NCI-H526 (cell line): ENCODE data around the gene ISYNA1.

Experiments
- DNase-seq, 2 experiments: peaks; one replicate each; lab custom pipeline; 2025; lab: John Stamatoyannopoulos, UW

The ISYNA1 gene

DNA sequence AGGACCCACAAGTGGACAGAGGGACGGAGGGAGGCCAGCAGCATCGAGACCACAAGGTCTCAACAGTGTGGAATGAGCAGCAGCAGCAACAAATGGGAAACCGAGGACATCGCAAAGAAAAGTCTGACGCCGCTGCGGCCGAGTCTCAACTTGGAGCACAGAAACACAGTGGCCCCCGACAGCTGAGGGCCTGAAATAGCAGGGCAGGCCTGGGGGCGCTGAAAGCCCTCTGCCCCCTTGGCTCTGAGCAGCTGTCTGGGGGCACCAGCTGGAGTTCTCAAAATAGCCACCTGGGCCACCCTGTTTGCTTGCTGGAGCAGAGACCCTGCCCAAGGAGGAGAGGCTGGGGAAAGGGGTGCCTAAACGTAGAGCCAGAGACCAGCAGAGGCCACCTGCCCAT is 5.9 kb upstream of the ISYNA1 start:
- DNase-seq, result no peak

DNA sequence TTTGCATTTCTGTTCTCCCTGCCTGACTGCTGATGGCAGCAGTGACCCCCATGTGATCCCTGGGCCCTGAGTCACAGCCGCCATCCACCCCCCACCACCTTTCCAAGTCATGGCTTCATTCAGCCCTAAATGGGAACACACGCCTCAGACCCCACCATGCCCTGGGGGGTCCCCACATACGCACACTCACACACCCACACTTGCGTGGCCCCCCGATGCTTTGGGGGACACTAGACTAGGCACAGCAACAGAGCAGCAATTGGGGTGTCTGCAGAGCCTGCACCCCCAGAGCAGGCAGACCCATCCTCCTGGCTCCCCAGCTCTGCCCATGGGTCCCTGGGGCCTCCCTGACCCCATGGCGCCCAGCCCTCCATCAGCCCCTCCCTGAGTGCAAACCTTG is 5.5 kb upstream of the ISYNA1 start:
- no peak for DNase-seq

DNA sequence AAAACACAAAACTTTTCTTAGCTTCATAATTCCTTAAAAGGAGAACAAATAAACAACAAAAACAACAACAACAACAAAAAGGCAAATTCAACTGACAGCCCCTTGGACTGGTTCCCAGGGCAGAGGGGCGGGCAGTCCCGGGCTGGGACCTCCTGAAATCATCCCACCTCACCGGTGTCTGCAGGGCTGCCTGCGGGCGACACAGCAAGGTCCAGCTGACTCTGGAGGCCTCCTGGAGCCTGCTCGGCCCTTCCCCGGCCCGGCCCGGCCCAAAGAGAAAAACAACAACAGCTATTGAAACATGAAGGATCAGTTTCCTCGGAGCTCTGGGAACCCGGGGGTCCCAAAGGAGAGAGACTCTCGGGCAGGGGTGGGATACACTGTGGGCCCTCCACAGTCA is 5.0 kb upstream of the ISYNA1 start:
- no peak for DNase-seq

DNA sequence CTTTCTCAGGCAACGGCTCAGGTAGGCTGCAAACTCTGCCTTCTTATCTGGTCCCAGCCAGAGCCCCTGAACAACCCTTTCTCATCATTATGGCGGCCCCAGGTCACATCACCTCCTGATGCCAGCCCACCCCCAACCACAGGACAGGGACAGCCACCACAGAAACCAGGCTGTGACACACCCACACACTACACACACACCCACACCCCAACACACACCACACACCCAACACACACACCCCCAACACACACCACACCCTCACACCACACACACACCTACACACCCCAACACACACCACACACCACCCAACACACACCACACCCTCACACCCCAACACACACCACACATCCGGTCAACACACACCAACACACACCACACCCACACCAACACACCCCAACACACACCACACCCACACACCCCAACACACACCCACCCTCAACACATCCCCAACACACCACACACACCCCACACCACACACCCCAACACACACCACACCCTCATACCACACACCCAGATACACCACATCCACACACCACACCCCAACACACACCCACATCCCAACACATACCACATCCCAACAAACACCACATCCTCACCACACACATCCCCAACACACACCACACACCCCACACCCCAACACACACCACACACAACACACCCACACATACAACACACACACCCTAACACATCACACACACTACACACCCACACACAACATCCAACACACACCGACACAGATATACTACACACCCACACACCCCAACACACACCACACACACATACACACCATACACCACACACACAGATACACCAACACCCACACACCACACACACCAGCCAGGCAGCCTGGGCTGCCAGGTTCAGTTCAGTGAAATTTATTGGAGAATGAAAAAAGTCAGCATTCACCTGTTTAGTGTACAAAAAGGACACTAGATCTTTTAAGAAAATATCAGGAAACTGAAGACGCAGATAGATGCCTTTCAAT is 4.2 kb upstream of the ISYNA1 start:
- DNase-seq, result no peak

DNA sequence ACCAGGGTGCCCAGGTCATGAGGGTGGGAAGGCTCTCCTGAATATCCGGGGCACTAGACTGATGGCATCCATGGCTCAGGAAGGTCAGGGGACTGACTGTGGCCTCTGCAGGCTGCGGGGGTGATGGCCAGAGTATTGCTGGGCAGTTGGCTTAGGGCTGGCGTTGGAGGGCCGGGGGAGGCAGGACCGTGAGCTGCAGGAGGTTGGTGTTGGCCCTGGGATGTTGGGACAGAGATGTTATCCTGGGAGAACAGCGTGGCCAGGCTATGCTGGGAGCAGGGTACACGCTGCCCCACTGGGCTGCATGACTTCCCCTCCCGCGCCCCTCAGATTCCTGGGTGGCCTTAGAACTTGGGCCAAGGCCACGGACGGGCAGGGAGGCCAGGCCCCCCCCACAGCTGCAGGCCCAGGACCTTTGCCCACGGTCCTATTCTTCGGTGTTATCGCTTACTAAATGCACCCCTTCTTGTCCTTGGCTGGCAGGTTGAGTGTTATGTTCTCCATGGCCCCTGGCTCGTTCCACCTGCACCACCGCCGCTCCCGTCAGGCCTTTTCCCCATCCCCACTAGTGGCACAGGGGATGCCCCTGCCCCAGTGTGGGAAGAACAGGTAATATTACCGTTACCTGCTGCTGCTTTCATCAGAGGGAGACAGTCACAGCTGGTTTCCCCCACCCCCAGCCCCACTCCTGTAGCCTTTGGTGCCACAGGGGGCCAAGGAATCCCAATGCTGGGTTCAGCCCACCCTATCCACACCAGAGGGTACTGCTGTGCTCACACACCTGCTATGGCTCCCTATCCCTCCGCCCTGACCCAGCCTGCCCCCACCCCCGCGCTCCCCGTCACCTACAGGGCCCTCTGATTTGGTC is 3.2 kb upstream of the ISYNA1 start:
- DNase-seq, result no peak

DNA sequence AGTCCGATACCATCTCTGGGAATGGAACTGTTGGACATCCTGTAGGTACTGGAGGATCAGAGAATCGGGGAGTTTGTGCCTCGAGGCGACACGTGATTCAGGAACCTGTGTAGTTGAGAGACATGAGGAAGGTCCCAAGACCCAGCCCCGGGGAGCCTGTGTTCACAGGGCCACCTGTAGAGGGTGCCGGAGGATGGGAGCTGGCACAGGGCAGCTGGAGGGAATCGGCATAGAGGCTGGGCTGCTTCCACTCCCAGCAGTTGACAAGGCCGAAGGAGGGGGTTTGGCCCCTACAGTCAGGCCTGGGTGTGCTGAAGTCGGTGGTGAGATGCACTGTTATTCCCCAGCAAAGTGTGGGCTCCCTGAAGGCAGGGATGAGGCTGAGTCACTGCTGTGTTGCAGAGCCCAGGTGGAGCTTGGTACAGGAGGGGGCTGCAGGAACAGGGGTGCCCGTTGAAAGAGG is 2.5 kb upstream of the ISYNA1 start:
- DNase-seq, result peak in 1 of 2 experiments; percentile 55

DNA sequence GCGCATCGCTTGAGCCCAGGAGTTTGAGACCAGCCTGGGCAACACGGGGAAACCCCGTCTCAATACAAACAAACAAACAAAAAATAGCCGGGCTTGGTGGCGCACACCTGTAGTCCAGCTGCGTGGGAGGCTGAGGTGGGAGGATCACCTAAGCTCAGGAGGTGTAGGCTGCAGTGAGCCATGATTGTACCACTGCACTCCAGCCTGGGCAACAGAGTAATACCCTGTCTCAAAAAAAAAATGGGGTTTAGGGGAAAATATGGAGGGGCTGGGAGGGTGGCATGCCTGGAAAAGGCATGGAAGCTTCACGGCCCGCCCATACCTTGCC is 1.9 kb upstream of the ISYNA1 start:
- no peak for DNase-seq

DNA sequence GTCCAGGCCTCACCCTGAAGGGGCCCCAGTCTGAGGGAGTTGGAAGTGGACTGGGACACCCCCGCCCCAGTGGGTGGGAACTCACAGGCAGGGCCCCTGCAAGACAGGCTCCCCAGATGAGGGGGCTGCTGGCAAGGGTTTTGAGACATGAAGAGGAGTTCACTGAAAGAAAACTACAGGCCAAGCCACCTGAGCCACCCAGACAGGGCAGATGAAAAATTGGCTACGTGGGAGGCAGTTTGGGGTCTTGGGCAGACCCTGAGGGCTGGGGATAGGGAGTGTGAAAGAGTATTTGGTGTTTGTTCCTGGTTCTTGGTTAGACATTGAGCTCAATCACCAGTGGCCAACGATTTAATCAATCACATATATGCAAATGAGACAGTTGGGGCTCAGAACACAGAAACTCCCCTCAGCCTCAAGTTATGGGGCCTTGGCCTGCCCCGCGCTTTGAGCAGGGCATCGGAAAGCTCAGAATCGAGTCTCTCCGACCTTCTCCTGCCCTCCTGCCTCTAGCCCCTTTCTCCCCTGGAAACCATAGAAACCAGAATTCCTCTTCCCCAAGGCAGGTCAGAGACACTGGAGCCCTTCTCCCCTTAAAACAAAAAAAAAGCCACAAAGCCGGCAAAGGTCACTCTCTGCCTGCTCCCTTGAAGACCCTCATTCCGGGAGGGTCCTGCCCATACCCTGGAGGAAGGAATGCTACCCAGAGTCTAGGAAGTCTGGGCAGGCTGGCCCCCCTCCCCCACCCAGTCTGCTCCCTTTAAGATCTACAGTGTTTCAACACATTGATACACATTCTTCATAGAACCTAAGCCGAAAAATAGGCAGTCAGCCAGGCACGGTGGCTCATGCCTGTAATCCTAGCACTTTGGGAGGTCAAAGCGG is 1.3 kb upstream of the ISYNA1 start:
- no peak for DNase-seq

DNA sequence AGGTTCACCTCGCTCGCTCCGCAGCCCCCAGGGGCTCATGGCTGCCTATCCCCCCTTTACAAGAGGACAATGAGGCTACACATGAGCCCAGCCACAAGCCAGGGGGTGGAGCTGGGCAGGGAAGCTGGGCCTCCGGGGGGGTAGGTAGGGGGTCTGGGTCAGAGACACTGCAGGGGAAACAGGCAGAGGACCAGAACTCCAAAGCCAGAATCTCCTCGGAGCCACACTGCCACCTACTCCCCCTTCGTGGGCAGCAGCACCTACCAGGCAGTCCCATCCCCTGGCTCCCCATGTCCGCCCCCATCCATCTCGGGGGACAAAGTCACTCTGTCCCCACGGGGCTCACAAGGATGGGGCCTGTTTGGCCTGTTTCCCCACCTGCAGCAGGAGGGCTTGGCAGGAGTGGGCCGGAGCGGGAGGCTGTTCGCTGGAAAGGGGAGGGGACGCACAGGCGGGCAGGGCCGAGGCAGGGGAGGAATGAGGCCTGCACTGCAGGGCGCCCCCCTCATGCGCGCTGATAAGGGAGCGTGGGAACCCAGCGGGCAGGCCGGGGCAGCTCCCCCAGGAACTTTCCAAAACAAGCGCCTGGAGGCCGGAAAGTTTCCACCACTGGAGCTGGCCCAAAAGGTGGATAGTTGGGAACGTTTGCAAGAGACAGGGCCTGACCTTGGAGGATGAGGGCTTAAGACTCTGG is 545 bp upstream of the ISYNA1 start:
- DNase-seq, result no peak

DNA sequence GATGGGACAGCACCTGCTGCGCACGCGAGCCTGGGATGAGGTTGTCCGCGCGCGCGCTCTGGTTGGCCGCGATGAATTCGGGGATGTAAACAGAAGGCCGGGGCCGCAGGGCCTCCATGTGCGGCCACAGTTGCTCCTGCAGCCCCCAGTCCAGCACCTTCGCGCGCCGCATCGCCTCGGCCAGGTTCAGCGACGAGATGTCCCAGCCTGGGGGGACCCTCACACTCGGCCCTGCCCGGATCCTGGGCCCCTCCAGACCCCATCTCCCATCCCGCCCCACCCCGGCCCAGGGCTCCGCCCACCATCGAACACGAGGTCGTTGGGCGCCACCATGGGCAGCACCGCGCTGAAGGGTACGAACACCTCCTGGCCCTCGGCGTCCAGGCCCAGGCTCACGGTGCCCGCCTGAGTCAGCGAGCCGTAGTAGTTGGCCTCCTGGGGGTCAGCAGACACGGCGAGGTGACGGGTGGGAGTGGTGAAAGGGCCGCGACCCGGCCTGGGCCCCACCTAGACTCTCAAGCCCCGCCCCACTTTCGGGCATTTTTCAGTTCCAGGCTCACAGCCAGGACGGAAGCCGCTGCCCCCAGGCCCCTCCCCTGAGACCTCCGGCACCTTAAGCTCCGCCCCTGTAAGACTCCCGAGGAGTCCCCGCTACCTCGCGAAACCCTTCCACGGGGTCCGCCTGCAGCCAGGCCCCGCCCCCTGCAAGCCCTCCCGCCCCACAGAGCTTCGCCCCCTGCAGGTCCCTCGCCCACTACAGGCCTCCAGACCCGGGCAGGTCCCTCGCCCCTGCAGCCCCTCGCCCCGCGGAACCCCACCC is 1.1 kb downstream of the ISYNA1 start:
- peak; percentile 26 to 84 for DNase-seq

DNA sequence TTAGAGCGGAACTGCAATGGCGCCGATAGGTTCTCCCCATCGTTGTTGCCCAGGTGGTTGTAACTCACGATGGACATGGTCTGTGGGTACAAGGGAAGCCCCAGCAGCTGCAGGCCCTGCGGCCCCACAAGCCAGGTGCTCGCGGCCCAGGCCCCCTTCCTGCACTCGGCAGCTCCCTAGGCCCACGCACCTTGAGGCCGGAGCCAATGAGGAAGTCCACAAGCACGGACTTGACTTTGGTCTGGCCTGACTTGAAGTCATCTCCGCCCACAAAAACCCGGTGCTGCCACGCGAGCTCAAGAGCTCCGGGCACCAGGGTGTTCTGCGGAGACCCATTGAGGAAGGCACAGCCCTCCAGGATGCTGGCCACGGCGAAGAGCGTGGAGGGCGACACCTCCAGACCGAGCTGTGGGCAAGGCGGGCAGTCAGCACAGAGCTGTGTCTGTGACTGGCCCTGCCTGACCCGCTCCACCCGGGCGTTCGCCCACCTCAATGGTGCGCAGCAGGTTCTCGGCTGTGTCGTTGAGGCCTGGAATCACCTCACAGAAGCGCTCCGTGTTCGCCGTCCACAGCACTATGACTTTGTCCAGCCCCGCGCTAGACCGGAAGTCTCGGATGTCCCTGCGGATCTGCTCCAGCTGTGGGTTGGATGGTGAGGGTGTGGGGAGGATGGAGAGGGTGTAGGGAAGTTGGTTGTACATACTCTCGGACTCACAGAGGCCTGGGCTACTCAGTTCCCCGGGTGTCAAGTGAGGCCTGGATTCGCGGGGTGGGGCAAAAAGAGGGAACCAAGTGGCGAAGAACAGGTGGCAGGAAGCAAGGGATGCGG is 1.9 kb downstream of the ISYNA1 start:
- no peak for DNase-seq

DNA sequence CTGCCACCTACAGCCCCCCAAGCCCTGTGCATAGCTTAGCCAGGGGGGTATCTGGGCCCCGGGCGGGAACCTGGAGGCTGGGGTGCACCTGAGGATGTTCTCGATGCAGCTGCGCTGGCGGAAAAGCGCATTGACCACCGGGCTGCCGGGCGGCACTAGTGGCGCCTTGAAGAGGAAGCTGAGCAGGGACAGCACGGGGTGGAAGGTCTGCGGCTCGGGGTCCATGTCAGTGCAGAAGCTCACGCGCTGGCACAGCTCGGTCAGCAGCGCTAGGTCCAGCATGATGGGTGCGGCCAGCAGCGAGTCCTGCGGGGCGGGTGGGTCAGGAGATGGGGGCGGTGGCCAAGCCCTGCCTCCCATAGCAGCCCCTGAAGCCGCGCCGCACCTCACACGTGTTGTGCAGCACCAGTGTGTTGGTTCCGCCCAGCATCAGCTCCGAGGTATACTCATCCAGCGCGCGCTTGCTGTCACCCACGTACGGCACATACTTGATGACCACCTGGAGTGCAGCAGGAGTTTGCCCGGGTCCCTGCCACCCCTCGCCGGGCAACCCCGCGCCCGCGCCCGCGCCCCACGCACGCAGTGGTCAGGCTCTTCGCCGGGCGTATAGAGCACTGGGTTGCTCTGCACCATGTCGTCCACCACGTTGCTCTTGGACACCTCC is 2.6 kb downstream of the ISYNA1 start:
- DNase-seq, result no peak

DNA sequence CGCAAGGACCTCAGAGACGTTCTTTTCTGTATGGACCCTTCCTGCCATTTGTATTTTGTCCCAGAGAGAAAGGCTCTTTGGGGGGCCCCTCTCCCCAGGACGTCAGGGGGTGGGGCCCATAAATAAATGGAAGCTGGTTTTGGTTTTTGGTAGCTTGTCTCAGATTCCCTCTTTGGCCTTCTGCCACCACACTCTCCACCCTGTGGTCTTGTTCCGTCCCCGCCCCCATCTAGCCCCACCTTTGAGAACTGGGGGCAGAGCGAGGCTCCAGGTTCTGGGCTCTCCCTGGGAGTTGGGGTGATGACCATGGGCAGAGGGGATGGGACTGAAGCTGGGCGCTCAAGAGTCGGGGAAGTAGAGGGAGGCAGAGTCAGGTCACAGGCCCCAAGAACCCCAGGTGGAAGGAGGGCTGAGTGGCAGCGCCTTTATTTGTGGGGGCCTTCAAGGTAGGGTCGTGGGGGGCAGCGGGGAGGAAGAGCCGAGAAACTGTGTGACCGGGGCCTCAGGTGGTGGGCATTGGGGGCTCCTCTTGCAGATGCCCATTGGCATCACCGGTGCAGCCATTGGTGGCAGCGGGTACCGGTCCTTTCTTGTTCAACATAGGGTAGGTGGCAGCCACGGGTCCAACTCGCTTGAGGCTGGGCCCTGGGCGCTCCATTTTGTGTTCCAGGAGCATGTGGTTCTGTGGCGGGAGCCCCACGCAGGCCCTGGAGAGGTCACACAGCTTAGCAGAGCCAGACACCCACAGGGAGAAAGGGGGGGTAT is 3.3 kb downstream of the ISYNA1 start:
- no peak for DNase-seq

DNA sequence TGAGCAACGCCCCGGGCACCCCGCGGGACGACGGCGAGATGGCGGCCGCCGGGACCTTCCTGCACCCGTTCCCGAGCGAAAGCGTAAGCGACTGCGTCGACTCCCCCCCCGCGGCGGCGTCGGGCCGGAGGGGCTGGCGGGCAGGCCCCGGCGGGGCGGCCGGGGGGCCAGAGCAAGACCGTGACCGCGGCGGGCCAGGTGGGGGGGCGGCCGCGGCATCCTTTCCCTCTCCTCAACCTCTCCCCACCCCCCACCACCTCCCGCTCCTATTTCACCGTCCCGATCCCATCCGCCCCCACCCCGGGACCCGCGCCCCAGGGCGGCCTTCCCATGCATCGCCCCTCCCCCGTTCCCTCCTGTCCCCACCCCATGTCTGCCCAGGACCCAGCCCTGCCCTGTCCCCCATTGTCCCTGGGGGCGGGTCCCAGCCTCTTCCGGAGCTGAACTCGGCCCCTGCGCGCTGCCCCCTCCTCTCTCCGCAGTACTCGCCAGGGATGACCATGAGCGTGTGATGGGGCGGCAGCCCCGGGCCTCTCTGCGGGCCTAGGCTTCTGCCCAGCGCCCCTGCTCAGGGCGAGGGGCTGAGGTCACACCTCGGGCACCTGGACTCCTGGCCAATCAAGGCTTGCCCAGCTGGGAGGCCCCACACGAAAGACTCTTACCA is 4.1 kb downstream of the ISYNA1 start:
- DNase-seq, result peak in 1 of 2 experiments; percentile 57

DNA sequence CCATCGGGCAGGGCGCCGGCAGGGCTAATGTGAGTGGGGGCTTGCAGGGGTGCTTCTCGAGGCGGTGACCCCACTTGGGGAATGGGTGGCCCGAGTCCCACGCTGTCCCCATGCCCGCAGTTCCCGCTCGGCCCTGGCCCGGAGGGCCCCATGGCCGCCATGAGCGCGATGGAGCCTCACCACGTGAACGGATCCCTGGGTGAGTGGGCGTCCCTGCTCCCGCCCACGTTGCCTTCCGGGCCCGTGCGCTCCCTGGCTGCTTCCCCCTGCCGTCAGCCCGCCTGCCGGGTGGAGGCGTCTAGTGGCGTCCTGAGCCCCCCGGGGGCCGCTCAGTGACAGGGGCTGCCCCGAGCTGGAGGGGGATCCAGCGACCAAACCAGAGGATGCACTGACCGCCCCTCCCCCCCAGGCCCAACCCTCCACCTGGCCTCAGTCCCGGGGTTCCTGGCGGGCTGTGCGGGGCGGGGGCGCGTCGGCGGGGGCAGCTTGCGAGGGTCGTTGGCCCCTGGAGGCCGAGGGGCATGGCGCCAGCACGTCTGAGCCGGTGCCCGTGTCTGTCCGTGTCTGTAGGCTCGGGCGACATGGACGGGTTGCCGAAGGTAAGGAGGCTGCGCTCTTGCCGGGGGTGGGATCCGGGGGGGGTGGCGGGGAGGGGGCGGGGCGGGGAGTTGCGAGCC is 4.8 kb downstream of the ISYNA1 start:
- peak in 1 of 2 experiments; percentile 38 for DNase-seq

DNA sequence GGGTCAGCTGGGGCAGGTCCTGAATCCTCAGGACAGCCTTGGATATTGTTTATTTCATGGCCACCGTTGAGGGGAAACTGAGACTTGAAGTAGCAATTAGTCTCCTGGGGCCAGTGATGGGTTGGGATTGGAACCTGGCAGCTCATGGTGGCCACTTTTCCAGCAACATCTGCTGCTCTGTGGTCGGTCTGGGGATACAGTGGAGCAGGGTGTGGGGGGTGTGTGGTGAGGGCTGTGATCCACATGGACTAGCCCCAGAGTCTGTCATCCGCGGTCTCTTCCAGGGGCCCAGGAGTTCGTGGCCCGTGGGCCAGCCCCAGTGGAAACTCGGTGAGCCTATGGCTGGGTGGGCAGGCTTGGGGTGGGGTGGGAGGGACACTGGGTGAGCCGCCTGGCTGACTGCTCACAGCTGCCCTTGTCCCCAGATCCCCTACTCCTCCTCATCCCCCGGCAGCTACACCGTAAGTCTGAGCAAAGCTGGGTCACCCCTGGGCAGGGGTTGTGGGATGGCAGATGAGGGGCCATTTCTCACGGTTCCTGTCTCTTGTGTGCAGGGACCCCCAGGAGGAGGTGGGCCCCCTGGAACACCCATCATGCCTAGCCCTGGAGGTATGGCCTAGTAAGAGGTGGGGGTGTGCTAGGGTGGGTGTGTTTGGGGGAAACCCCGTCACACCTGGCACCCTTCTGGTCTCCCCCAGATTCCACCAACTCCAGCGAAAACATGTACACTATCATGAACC is 5.5 kb downstream of the ISYNA1 start:
- no peak for DNase-seq
